Loucy (cell line): Measurements from ENCODE around the gene SCAPER.

Experiments used
- H2AFZ ChIP-seq: fragments of 200-600 bp; sonication (generic); 2 replicates; pipeline ENCODE4 v1.6.0; 2016; ENCODE audit warnings: antibody characterized with exemption, mild to moderate bottlenecking, low read length, moderate library complexity
- H3F3A ChIP-seq: fragments of 200-600 bp; 2 replicates; pipeline ENCODE4 v1.6.0; 2016; ENCODE audit warnings: antibody characterized with exemption, low read depth, mild to moderate bottlenecking
- H3K27me3 ChIP-seq: fragments of 200-600 bp; sonication (generic); 2 replicates; pipeline ENCODE4 v1.6.1; 2014; ENCODE audit warnings: low read length, mild to moderate bottlenecking; ENCODE audit not compliant: insufficient read depth, poor library complexity, severe bottlenecking
- H3K36me3 ChIP-seq: fragments of 200-600 bp; sonication (generic); 2 replicates; pipeline ENCODE4 v1.6.1; 2016; ENCODE audit warnings: low read length; ENCODE audit not compliant: insufficient read depth
- H3K4me1 ChIP-seq: fragments of 200-600 bp; sonication (generic); 2 replicates; pipeline ENCODE4 v1.5.1; 2014; ENCODE audit warnings: low read length, mild to moderate bottlenecking; ENCODE audit not compliant: insufficient read depth, poor library complexity, severe bottlenecking
- H3K4me2 ChIP-seq: fragments of 200-600 bp; sonication (generic); 2 replicates; pipeline ENCODE4 v1.6.0; 2014; ENCODE audit warnings: antibody characterized with exemption, low read length, low read depth, mild to moderate bottlenecking; ENCODE audit not compliant: poor library complexity, severe bottlenecking
- H3K4me3 ChIP-seq: fragments of 200-600 bp; sonication (generic); 2 replicates; pipeline ENCODE4 v1.5.1; 2014; ENCODE audit warnings: low read length, mild to moderate bottlenecking, mixed read lengths; ENCODE audit not compliant: poor library complexity, severe bottlenecking
- H3K79me2 ChIP-seq: fragments of 200-600 bp; sonication (generic); 2 replicates; pipeline ENCODE4 v1.6.1; 2014; ENCODE audit warnings: low read length; ENCODE audit not compliant: insufficient read depth
- H3K9ac ChIP-seq: fragments of 200-600 bp; sonication (generic); 2 replicates; pipeline ENCODE4 v1.6.0; 2014; ENCODE audit warnings: mild to moderate bottlenecking, low read depth, low read length, moderate library complexity; ENCODE audit not compliant: poor library complexity, severe bottlenecking
- H3K9me2 ChIP-seq: fragments of 200-600 bp; sonication (generic); replicated peaks from 2 replicates; pipeline ENCODE4 v1.6.1; 2016; ENCODE audit warnings: low read depth, low read length, mixed read lengths
- H3K9me3 ChIP-seq: fragments of 200-600 bp; sonication (generic); 2 replicates; pipeline ENCODE4 v1.6.1; 2014; ENCODE audit warnings: mild to moderate bottlenecking, antibody characterized with exemption, low read length, low read depth; ENCODE audit not compliant: insufficient read depth
- H4K20me1 ChIP-seq: fragments of 200-600 bp; sonication (generic); 2 replicates; pipeline ENCODE4 v1.6.0; 2014; ENCODE audit warnings: antibody characterized with exemption, low read length, mild to moderate bottlenecking; ENCODE audit not compliant: insufficient read depth, poor library complexity, severe bottlenecking
- EZH2phosphoT487 ChIP-seq: fragments of 200-600 bp; IDR thresholded peaks from 2 replicates; pipeline ENCODE4 v1.6.1; 2018; ENCODE audit warnings: antibody characterized with exemption, mild to moderate bottlenecking, moderate library complexity, borderline replicate concordance
- TF ChIP-seq, protein P1 (sequence below): fragments of 200-600 bp; sonication (generic); conservative IDR thresholded peaks from 2 replicates; pipeline ENCODE4 v1.5.1; 2014; ENCODE audit warnings: mild to moderate bottlenecking, antibody characterized with exemption, low read length

The SCAPER gene

DNA sequence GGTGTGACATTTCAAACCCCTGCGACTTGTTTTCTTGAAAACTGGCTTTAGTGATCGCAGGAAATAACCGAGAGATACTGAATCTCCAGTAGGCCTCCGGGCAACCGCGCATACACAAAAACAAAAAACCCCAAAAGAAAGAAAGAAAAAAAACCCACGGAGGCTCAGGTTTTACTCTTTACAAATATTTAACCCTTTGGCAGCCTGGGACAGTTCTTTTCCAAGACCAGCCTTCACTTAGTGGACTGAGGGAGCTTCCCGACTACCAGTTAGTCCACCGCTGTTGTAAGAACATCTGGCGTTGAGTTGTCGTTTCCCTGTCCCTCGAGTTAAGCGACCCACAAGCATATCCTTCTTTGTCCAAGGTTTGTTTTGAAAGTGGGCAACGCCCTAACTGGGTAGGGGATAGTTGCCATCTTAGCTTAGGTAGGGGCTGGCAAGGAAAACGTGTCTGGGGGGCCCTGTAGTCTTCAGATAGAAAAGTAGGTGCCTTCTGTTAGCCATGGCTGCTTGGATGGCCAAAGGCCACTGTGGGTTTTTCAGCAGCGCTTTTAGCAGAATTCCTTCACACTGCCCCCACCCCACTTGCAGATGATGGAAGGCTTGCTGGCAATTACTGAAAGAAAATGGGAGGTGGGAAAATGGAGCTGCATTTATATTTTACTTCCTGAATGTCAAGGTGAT lies 561.7 kb downstream of the SCAPER start:
- H3K9me2 ChIP-seq, result no peaks in the 10 kb centered on the region
- H3K4me1 ChIP-seq, result no peaks in the 10 kb centered on the region
- no peak for TF ChIP-seq EZH2phosphoT487
- TF ChIP-seq, protein P1, sequence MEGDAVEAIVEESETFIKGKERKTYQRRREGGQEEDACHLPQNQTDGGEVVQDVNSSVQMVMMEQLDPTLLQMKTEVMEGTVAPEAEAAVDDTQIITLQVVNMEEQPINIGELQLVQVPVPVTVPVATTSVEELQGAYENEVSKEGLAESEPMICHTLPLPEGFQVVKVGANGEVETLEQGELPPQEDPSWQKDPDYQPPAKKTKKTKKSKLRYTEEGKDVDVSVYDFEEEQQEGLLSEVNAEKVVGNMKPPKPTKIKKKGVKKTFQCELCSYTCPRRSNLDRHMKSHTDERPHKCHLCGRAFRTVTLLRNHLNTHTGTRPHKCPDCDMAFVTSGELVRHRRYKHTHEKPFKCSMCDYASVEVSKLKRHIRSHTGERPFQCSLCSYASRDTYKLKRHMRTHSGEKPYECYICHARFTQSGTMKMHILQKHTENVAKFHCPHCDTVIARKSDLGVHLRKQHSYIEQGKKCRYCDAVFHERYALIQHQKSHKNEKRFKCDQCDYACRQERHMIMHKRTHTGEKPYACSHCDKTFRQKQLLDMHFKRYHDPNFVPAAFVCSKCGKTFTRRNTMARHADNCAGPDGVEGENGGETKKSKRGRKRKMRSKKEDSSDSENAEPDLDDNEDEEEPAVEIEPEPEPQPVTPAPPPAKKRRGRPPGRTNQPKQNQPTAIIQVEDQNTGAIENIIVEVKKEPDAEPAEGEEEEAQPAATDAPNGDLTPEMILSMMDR, result no peak
- no peak overlapping the region for H2AFZ ChIP-seq
- no peaks in the 10 kb centered on the region for H3F3A ChIP-seq
- H3K9me3 ChIP-seq, result no peaks in the 10 kb centered on the region
- no peak overlapping the region for H3K9ac ChIP-seq
- no peaks in the 10 kb centered on the region for H4K20me1 ChIP-seq
- H3K27me3 ChIP-seq, result no peaks in the 10 kb centered on the region
- H3K4me3 ChIP-seq, result no peak overlapping the region
- H3K79me2 ChIP-seq, result no peaks in the 10 kb centered on the region
- no peak overlapping the region for H3K4me2 ChIP-seq
- H3K36me3 ChIP-seq, result 0 out of 2 replicates have a peak, but pooled peaks cover 4% of the 10 kb centered on the region

DNA sequence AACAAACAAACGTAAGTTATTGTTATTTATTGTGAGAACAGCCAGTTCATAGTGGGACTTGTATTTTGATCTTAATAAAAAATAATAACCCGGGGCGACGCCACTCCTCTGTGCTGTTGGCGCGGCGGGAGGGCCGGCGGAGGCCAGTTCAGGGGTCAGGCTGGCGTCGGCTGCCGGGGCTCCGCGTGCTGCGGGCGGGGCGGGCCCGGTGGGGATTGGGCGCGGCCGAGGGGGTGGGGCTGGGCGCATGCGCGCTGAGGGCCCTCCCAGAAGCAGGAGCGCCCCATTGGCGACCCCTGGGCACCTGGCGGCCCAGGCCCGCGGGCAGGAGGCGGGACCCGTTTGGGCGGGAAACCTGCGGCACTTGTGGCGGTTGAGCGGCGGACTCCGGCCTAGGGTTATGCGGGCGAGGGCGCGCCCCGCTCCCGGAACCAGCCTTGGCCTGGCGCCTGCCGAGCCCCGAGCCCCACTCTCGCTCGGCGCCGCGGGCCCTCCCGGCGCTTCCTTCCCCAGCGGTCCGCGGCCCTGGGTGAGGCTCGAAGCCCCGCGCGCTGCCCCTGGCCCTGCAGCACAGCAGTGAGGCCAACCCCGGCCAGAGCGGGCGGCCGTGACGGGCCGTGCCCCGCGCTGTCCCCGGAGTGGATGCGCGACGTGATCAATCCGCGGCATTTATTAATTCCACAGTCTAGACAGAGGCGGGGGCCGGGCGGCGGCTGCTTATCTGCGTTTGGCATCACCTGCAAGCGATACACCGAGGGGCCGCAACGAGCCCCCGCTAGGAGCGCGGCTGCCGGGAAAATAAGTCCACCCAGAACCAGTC lies 562.5 kb downstream of the SCAPER start:
- Histone ChIP-seq H3K4me1 (no peaks in the 10 kb centered on the region), H3F3A (no peaks in the 10 kb centered on the region), H4K20me1 (no peaks in the 10 kb centered on the region), H3K9me2 (no peaks in the 10 kb centered on the region), H3K9ac (no peak overlapping the region), H3K36me3 (no peaks in the 10 kb centered on the region), H3K27me3 (no peaks in the 10 kb centered on the region), H3K79me2 (no peaks in the 10 kb centered on the region), H3K4me2 (no peak overlapping the region), H3K9me3 (no peaks in the 10 kb centered on the region), H3K4me3 (no peak overlapping the region), H2AFZ (no peak overlapping the region)
- no peak for TF ChIP-seq EZH2phosphoT487
- TF ChIP-seq, protein P1, result no peak

DNA sequence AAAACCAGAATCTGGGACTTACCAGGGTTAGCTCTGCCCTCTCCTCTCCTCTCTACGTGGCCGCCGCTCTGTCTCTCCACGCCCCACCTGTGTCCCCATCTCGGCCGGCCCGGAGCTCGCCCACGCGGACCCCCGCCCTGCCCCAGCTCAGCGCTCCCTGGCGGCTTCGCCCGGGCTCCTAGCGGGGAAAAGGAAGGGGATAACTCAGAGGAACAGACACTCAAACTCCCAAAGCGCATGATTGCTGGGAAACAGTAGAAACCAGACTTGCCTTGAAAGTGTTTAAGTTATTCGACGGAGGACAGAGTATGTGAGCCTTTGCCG lies 563.1 kb downstream of the SCAPER start:
- no peak for TF ChIP-seq EZH2phosphoT487
- TF ChIP-seq, protein P1, result no peak
- Histone ChIP-seq H3K36me3 (no peaks in the 10 kb centered on the region), H3K79me2 (no peaks in the 10 kb centered on the region), H3K27me3 (no peaks in the 10 kb centered on the region), H3K9ac (no peak overlapping the region), H3K9me3 (no peaks in the 10 kb centered on the region), H4K20me1 (no peaks in the 10 kb centered on the region), H3K9me2 (no peaks in the 10 kb centered on the region), H3K4me1 (no peaks in the 10 kb centered on the region), H3K4me2 (no peak overlapping the region), H2AFZ (no peak overlapping the region), H3K4me3 (no peak overlapping the region), H3F3A (no peaks in the 10 kb centered on the region)
